ENCODE results near the gene ABCG1. TPM values are rescaled to one million over a fixed set of nuclear protein-coding genes. Genes with fewer than 3 reads are reported as not detected.

The ABCG1 gene
- total and polyA plus RNA-seq, 4 donors = 11.5 to 65.0 (median 35.0) TPM

GRCh38 chr21:42225042-42225441 is 6.1 kb downstream of the ABCG1 start:
- DNase-seq (no peak), ATAC-seq (ENCODE audit: insufficient read depth, low FRiP score) (no peak)
- Histone ChIP-seq H3K36me3 (ENCODE audit: control insufficient read depth in 4 of 4, insufficient read depth in 4 of 4, low read length in 4 of 4) (peaks cover 0 to 3% (median 0%) of the 10 kb centered on the region in 4 donors), H3K27ac (ENCODE audit: low read depth in 1 of 2, low read length in 1 of 2) (no peak overlapping the region), H3K27me3 (ENCODE audit: control insufficient read depth in 3 of 3, insufficient read depth in 3 of 3, low read length in 2 of 3) (peaks cover 0 to 10% (median 7%) of the 10 kb centered on the region in 3 donors), H3K9ac (ENCODE audit: insufficient read depth in 1 of 2, low read length in 2 of 2) (no peak overlapping the region), H3K4me3 (no peak overlapping the region), H3K4me1 (ENCODE audit: control insufficient read depth in 5 of 5, insufficient read depth in 5 of 5, low read length in 5 of 5) (peaks cover 0 to 19% (median 11%) of the 10 kb centered on the region in 5 donors), H3K9me3 (ENCODE audit: control insufficient read depth in 4 of 4, insufficient read depth in 3 of 4, low read length in 3 of 4) (no peaks in the 10 kb centered on the region)
- 93 to 97% methylated on average over 4 of the region's 4 CpGs for WGBS, 2 donors
- TF ChIP-seq CTCF (IDR thresholded peaks at IDR 0.05; ENCODE audit: control extremely low read depth, extremely low read depth) = no peak

- TF ChIP-seq CTCF (IDR thresholded peaks at IDR 0.05; ENCODE audit: control extremely low read depth, extremely low read depth) = no peak
- H3K4me1 ChIP-seq (ENCODE audit: control insufficient read depth in 5 of 5, insufficient read depth in 5 of 5, low read length in 5 of 5) = peaks cover 0 to 22% (median 5%) of the 10 kb centered on the region in 5 donors
- DNase-seq (no peak), ATAC-seq (ENCODE audit: insufficient read depth, low FRiP score) (no peak)
- H3K36me3 ChIP-seq (ENCODE audit: control insufficient read depth in 4 of 4, insufficient read depth in 4 of 4, low read length in 4 of 4) = peaks cover 0 to 3% (median 0%) of the 10 kb centered on the region in 4 donors
- H3K9me3 ChIP-seq (ENCODE audit: control insufficient read depth in 4 of 4, insufficient read depth in 3 of 4, low read length in 3 of 4) = no peaks in the 10 kb centered on the region
- H3K27ac ChIP-seq (ENCODE audit: low read depth in 1 of 2, low read length in 1 of 2) = peak overlapping the region in 1 of 2 donors; percentile 13
- H3K27me3 ChIP-seq (ENCODE audit: control insufficient read depth in 3 of 3, insufficient read depth in 3 of 3, low read length in 2 of 3) = peaks cover 0 to 5% (median 4%) of the 10 kb centered on the region in 3 donors
- H3K9ac ChIP-seq (ENCODE audit: insufficient read depth in 1 of 2, low read length in 2 of 2) = no peak overlapping the region
- WGBS, 2 donors = 95 to 97% methylated on average over 13 of the region's 13 CpGs
- no peak overlapping the region for H3K4me3 ChIP-seq
Measured at GRCh38 chr21:42225571-42226155, 6.7 kb downstream of the ABCG1 start.

- Histone ChIP-seq H3K9ac (ENCODE audit: insufficient read depth in 1 of 2, low read length in 2 of 2) (no peak overlapping the region), H3K4me1 (ENCODE audit: control insufficient read depth in 5 of 5, insufficient read depth in 5 of 5, low read length in 5 of 5) (peaks cover 0 to 27% (median 5%) of the 10 kb centered on the region in 5 donors), H3K27ac (ENCODE audit: low read depth in 1 of 2, low read length in 1 of 2) (no peak overlapping the region), H3K4me3 (no peak overlapping the region), H3K9me3 (ENCODE audit: control insufficient read depth in 4 of 4, insufficient read depth in 3 of 4, low read length in 3 of 4) (no peaks in the 10 kb centered on the region), H3K27me3 (ENCODE audit: control insufficient read depth in 3 of 3, insufficient read depth in 3 of 3, low read length in 2 of 3) (peaks cover 0 to 5% (median 0%) of the 10 kb centered on the region in 3 donors), H3K36me3 (ENCODE audit: control insufficient read depth in 4 of 4, insufficient read depth in 4 of 4, low read length in 4 of 4) (peaks cover 0 to 3% (median 0%) of the 10 kb centered on the region in 4 donors)
- DNase-seq = no peak
- no peak for TF ChIP-seq CTCF (IDR thresholded peaks at IDR 0.05; ENCODE audit: control extremely low read depth, extremely low read depth)
- ATAC-seq (ENCODE audit: insufficient read depth, low FRiP score) = no peak
- 97% methylated on average over 2 of the region's 2 CpGs for WGBS, 2 donors
Measured at GRCh38 chr21:42226626-42227025, 7.7 kb downstream of the ABCG1 start.
